Measurements from ENCODE around the gene MPP3.

Gene MPP3

DNA sequence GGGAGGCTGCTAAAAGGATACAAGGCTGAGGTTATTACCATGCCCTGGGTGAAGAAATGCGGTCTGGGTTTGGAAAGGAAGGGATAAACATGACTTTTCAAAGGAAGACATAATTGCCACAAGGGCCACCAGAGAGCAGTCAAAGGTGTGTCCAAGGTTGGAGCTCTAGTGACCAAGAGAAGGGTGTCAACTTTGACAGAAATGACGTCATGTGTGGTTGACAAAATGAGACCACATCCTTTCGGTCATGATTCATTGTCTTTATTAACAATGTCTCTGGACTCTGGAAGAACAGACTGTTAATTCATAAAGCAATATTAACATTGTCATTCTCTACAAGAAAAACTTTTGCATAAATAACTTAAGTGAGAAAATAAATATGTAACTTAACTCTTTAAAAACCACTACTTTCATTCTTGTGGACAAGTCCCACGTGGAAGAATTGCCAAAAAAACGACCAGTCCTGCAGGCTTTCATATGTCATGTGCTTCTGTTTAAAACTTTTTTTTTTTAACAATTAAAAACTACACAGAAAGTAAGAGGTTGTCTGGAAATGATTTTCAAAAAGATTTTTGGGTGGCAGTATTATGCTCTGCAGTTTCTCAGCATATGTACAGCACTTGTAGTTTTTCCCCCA is 79.3 kb downstream of the MPP3 start:
- in situ Hi-C loops (cut with MboI; ENCODE audit: low sequenced_read_pairs) = no loop called here
